GM12878 (cell line): Measurements from ENCODE around the gene DERL3. TPM values are rescaled to one million over a fixed set of nuclear protein-coding genes. Genes with fewer than 3 reads are reported as not detected.

ENCODE experiments used
- ATF2 ChIP-seq: IDR thresholded peaks from 2 replicates; pipeline ENCODE4 v1.6.1; 2012; ENCODE audit warnings: low read length, inconsistent platforms
- BACH1 ChIP-seq: fragments of 450-650 bp; IDR thresholded peaks from 2 replicates; pipeline ENCODE4 v1.6.1; 2017; ENCODE audit warnings: mild to moderate bottlenecking, borderline replicate concordance
- BCLAF1 ChIP-seq: fragments of 450-650 bp; IDR thresholded peaks from 2 replicates; pipeline ENCODE4 v1.6.1; 2017; ENCODE audit warnings: antibody characterized with exemption, mild to moderate bottlenecking, moderate library complexity
- CHD1 ChIP-seq: IDR thresholded peaks from 2 replicates; pipeline ENCODE4 v1.6.1; 2012; ENCODE audit warnings: low read depth, low read length, improper control_type of control experiment
- CTCF ChIP-seq, 3 experiments: IDR thresholded peaks in 2 of 3; conservative IDR thresholded peaks in 1 of 3; 2 replicates each; pipeline ENCODE4 v1.5.1; 2011; ENCODE audit warnings: low read depth in 3 of 3, low read length in 3 of 3, mild to moderate bottlenecking in 3 of 3, control low read depth in 2 of 3, moderate library complexity in 2 of 3, inconsistent platforms in 1 of 3, mixed read lengths in 1 of 3; ENCODE audit not compliant: control insufficient read depth in 2 of 3, insufficient read depth in 1 of 3; ENCODE audit errors: extremely low read depth in 1 of 3
- GATAD2B ChIP-seq: fragments of 450-650 bp; conservative IDR thresholded peaks from 2 replicates; pipeline ENCODE4 v1.6.1; 2017; ENCODE audit warnings: low read depth, mild to moderate bottlenecking, moderate library complexity
- HDGF ChIP-seq: fragments of 450-650 bp; IDR thresholded peaks from 2 replicates; pipeline ENCODE4 v1.6.1; 2016; ENCODE audit warnings: antibody characterized with exemption
- JUND ChIP-seq: IDR thresholded peaks from 2 replicates; pipeline ENCODE4 v1.6.1; 2012; ENCODE audit warnings: low read depth, mild to moderate bottlenecking, low read length, improper control_type of control experiment, moderate library complexity
- NKRF ChIP-seq: fragments of 450-650 bp; conservative IDR thresholded peaks from 2 replicates; pipeline ENCODE4 v1.6.1; 2017; ENCODE audit warnings: mild to moderate bottlenecking, moderate library complexity
- PBX3 ChIP-seq: IDR thresholded peaks from 2 replicates; pipeline ENCODE4 v1.6.1; 2011; ENCODE audit warnings: mild to moderate bottlenecking, low read depth, low read length, moderate library complexity; ENCODE audit not compliant: insufficient replicate concordance
- POU2F2 ChIP-seq: IDR thresholded peaks from 3 replicates; pipeline ENCODE4 v1.6.1; 2011; ENCODE audit warnings: low read depth, mild to moderate bottlenecking, low read length, borderline replicate concordance
- RB1 ChIP-seq: fragments of 450-650 bp; formaldehyde crosslinking; IDR thresholded peaks from 2 replicates; pipeline ENCODE4 v1.6.1; 2017; ENCODE audit warnings: mild to moderate bottlenecking, borderline replicate concordance
- SPI1 ChIP-seq: IDR thresholded peaks from 2 replicates; pipeline ENCODE4 v1.6.1; 2011; ENCODE audit warnings: low read depth, mild to moderate bottlenecking, low read length, moderate library complexity, borderline replicate concordance; ENCODE audit not compliant: insufficient read depth
- SUZ12 ChIP-seq: fragments of 200-600 bp; sonication (generic); IDR thresholded peaks from one replicate; pipeline ENCODE4 v1.6.1; 2018; ENCODE audit warnings: antibody characterized with exemption, mild to moderate bottlenecking; ENCODE audit not compliant: unreplicated experiment
- YBX1 ChIP-seq: fragments of 450-650 bp; IDR thresholded peaks from 2 replicates; pipeline ENCODE4 v1.6.1; 2016; ENCODE audit warnings: antibody characterized with exemption
- ZNF384 ChIP-seq: IDR thresholded peaks from 2 replicates; pipeline ENCODE4 v1.6.1; 2012; ENCODE audit warnings: low read depth, mild to moderate bottlenecking, low read length, improper control_type of control experiment, borderline replicate concordance
- polyA plus RNA-seq, 11 experiments: library from polyadenylated mRNA; depleted of rRNA in 4 of 11; unstranded in 6 of 11; stranded (reverse) in 5 of 11; fragments of >200 nt; fragmentation: Nextera tagmentation in 4 of 11; fragmentation: Illumina TruSeq in 1 of 11; extraction: Ambion mirVana in 4 of 11; extraction: Trizol in 1 of 11; gene quantifications; 1 replicate in 1 of 11; 2 replicates in 10 of 11; pipeline versions ENCODE4 v1.2.1 to v1.2.3, GENCODE V29; 2011 to 2016; ENCODE audit warnings: inconsistent platforms in 2 of 11, missing spikeins in 2 of 11, low read depth in 1 of 11
- total RNA-seq, 4 experiments: library from RNA; depleted of rRNA in 3 of 4; stranded (reverse); fragments of >200 nt in 3 of 4; fragmentation: Illumina TruSeq in 1 of 4; extraction: Trizol in 1 of 4; gene quantifications; 2 replicates each; pipeline versions ENCODE4 v1.2.1 to v1.2.3, GENCODE V29; 2013 to 2021

Gene DERL3
- total and polyA plus RNA-seq, 10 of the 15 experiments (the other 5 are each of a cell fraction or from before 2014, with no cell fraction given), result 4.1 to 52.4 (median 14.1) TPM

GRCh38 chr22:23786752-23787599, 51.8 kb downstream of the DERL3 start, which contains the start of gene SMARCB1 (continued):
- TF ChIP-seq PBX3, result no peak
- TF ChIP-seq RB1, result peak; percentile 42; the same call in 1 of the 2 replicates
- TF ChIP-seq POU2F2, result peak; percentile 64; the same call in 1 of the 3 replicates
- TF ChIP-seq CHD1, result peak; percentile 85; the same call in 1 of the 2 replicates
- no peak for TF ChIP-seq YBX1
- TF ChIP-seq HDGF, result no peak
- peak; percentile 57 for TF ChIP-seq NKRF
- no peak for TF ChIP-seq SPI1
- TF ChIP-seq ZNF384, result no peak
- TF ChIP-seq BACH1, result peak; percentile 70
- TF ChIP-seq SUZ12, result no peak
- TF ChIP-seq CTCF (IDR thresholded peaks at IDR 0.05 in 2 of 3, conservative IDR thresholded peaks at IDR 0.05 in 1 of 3; ENCODE audit: control insufficient read depth in 2 of 3, extremely low read depth in 1 of 3, insufficient read depth in 1 of 3, low read depth in 3 of 3, low read length in 3 of 3), result peak in 1 of 3 experiments; percentile 22; a peak in 2 of 6 replicates
- peak; percentile 86 for TF ChIP-seq BCLAF1
- peak; percentile 67 for TF ChIP-seq GATAD2B
- no peak for TF ChIP-seq ATF2
- TF ChIP-seq JUND, result peak; percentile 89; the same call in 1 of the 2 replicates
